ENCODE results near the gene NPC2.

- TF ChIP-seq CTCF (IDR thresholded peaks at IDR 0.05; ENCODE audit: extremely low read depth in 1 of 2, insufficient read depth in 1 of 2, low read depth in 1 of 2, low read length in 2 of 2) = no peak
- TF ChIP-seq POLR2A (IDR thresholded peaks at IDR 0.05; ENCODE audit: low read depth, low read length) = no peak
- no peak for TF ChIP-seq EZH2 (IDR thresholded peaks at IDR 0.05; ENCODE audit: borderline replicate concordance, low read depth, low read length, severe bottlenecking)
- no peak for TF ChIP-seq POLR2AphosphoS5 (IDR thresholded peaks at IDR 0.05; ENCODE audit: insufficient read depth, low read depth, low read length)
- TF ChIP-seq FOS (IDR thresholded peaks at IDR 0.05; ENCODE audit: borderline replicate concordance, insufficient read depth, low read length) = no peak
- TF ChIP-seq MAX (IDR thresholded peaks at IDR 0.05; ENCODE audit: insufficient read depth, insufficient read length) = no peak
- no peak for TF ChIP-seq GATA2 (IDR thresholded peaks at IDR 0.05; ENCODE audit: insufficient read depth, insufficient read length, low read depth, low read length)
Observed at GRCh38 chr14:74506411-74506851, 13.3 kb upstream of the NPC2 start.
